K562 (cell line): ENCODE data around the gene ACRBP. TPM values are rescaled to one million over a fixed set of nuclear protein-coding genes. Genes with fewer than 3 reads are reported as not detected.

Experiments used
- BRF2 ChIP-seq: IDR thresholded peaks from 3 replicates; pipeline ENCODE4 v1.6.1; 2011; ENCODE audit warnings: borderline replicate concordance, mild to moderate bottlenecking; ENCODE audit not compliant: insufficient read length, insufficient read depth
- FOXA3 ChIP-seq, 2 experiments: fragments of 450-650 bp in 1 of 2; sonication (generic) in 1 of 2; formaldehyde crosslinking; IDR thresholded peaks in 1 of 2; conservative IDR thresholded peaks in 1 of 2; 2 replicates each; pipeline versions ENCODE4 v1.4.0 to v1.8.0; 2020 to 2022; ENCODE audit warnings: mild to moderate bottlenecking in 2 of 2, missing genetic modification reagents in 1 of 2
- FOXP4 ChIP-seq: sonication (generic); formaldehyde crosslinking; IDR thresholded peaks from 2 replicates; pipeline ENCODE4 v1.8.0; 2022; ENCODE audit warnings: mild to moderate bottlenecking, missing genetic modification reagents, borderline replicate concordance
- MTA3 ChIP-seq: fragments of 450-650 bp; formaldehyde crosslinking; IDR thresholded peaks from 2 replicates; pipeline ENCODE4 v1.6.1; 2017; ENCODE audit warnings: mild to moderate bottlenecking, borderline replicate concordance
- NCOA1 ChIP-seq: fragments of 450-650 bp; IDR thresholded peaks from 2 replicates; pipeline ENCODE4 v1.6.1; 2016; ENCODE audit warnings: low read depth
- PATZ1 ChIP-seq: fragments of 250-450 bp; sonication (Bioruptor Pico); IDR thresholded peaks from 2 replicates; pipeline ENCODE4 v1.5.0; 2020; ENCODE audit warnings: mild to moderate bottlenecking, borderline replicate concordance
- RFX7 ChIP-seq: fragments of 250-450 bp; sonication (Bioruptor Pico); IDR thresholded peaks from 2 replicates; pipeline ENCODE4 v1.5.1; 2021; ENCODE audit warnings: mild to moderate bottlenecking
- RREB1 ChIP-seq: fragments of 250-450 bp; sonication (Bioruptor Pico); IDR thresholded peaks from 2 replicates; pipeline ENCODE4 v1.4.0; 2020
- SMARCC2 ChIP-seq: fragments of 450-650 bp; IDR thresholded peaks from 2 replicates; pipeline ENCODE4 v1.6.1; 2017; ENCODE audit warnings: antibody characterized with exemption, moderate library complexity, mild to moderate bottlenecking, low read depth
- STAG1 ChIP-seq: sonication (generic); formaldehyde crosslinking; IDR thresholded peaks from 2 replicates; pipeline ENCODE4 v1.5.0; 2020; ENCODE audit warnings: missing genetic modification reagents, borderline replicate concordance
- ZNF395 ChIP-seq: fragments of 200-800 bp; sonication (Bioruptor generic); IDR thresholded peaks from 2 replicates; pipeline ENCODE4 v1.6.1; 2017; ENCODE audit warnings: missing genetic modification characterization, missing compliant biosample characterization
- ZNF696 ChIP-seq: fragments of 250-450 bp; sonication (Bioruptor Pico); conservative IDR thresholded peaks from 2 replicates; pipeline ENCODE4 v1.4.0; 2020; ENCODE audit warnings: mild to moderate bottlenecking, moderate library complexity
- polyA plus RNA-seq, 8 experiments: library from polyadenylated mRNA; depleted of rRNA in 4 of 8; stranded (reverse) in 5 of 8; unstranded in 3 of 8; fragments of >200 nt; fragmentation: Nextera tagmentation in 2 of 8; fragmentation: Illumina TruSeq in 1 of 8; extraction: Ambion mirVana in 2 of 8; extraction: Trizol in 1 of 8; gene quantifications; 2 replicates each; pipeline versions ENCODE4 v1.2.1 to v1.2.3, GENCODE V29; 2011 to 2014; ENCODE audit warnings: inconsistent platforms in 1 of 8, missing spikeins in 1 of 8
- total RNA-seq, 7 experiments: library from RNA; depleted of rRNA in 6 of 7; stranded (reverse); fragments of >200 nt in 6 of 7; fragmentation: Illumina TruSeq in 2 of 7; extraction: Trizol in 2 of 7; gene quantifications; 2 replicates each; pipeline versions ENCODE4 v1.2.1 to v1.2.3, GENCODE V29; 2011 to 2021; ENCODE audit warnings: low replicate concordance in 1 of 7

ACRBP gene
- total and polyA plus RNA-seq, 9 of the 15 experiments (the other 6 are each of a cell fraction or from before 2014, with no cell fraction given), result 3.1 to 31.8 (median 8.4) TPM

- TF ChIP-seq SMARCC2 (no peak), FOXA3 (CRISPR knock-in tag; conservative IDR thresholded peaks at IDR 0.05 in 1 of 2, IDR thresholded peaks at IDR 0.05 in 1 of 2) (no peak; a peak in 1 of 4 replicates), BRF2 (no peak), ZNF395 (peak; percentile 52), STAG1 (CRISPR knock-in tag) (no peak), RFX7 (CRISPR knock-in tag) (no peak), ZNF696 (CRISPR knock-in tag) (no peak), RREB1 (no peak), FOXP4 (CRISPR knock-in tag) (peak; percentile 75; the same call in 1 of the 2 replicates), PATZ1 (CRISPR knock-in tag) (no peak), MTA3 (0 out of 2 replicates have a peak, but pooled peaks have one; percentile 51), NCOA1 (no peak; the same call in 1 of the 2 replicates)
Measured at GRCh38 chr12:6613776-6614512, 33.3 kb downstream of the ACRBP start (continued).
